Rectal smooth muscle tissue (tissue), 1 donor: ENCODE results near the gene SUV39H1.
"Not testable (repeated sequence)": the region's sequence is repeated elsewhere in the genome, so short reads cannot be mapped to it uniquely, and the experiment has no call there.

ENCODE experiments used
- H3K27ac ChIP-seq: one replicate; pipeline ENCODE4 v1.7.0; 2013; ENCODE audit warnings: low read depth, low read length, inconsistent platforms
- H3K27me3 ChIP-seq: one replicate; pipeline ENCODE4 v1.7.0; 2013; ENCODE audit warnings: low read length; ENCODE audit not compliant: control insufficient read depth, insufficient read depth
- H3K36me3 ChIP-seq: one replicate; pipeline ENCODE4 v1.7.0; 2013; ENCODE audit warnings: low read length; ENCODE audit not compliant: control insufficient read depth, insufficient read depth
- H3K4me1 ChIP-seq: one replicate; pipeline ENCODE4 v1.7.0; 2013; ENCODE audit warnings: low read length; ENCODE audit not compliant: control insufficient read depth, insufficient read depth
- H3K4me3 ChIP-seq: one replicate; pipeline ENCODE4 v1.7.0; 2013; ENCODE audit warnings: low read length
- H3K9ac ChIP-seq: one replicate; pipeline ENCODE4 v1.7.0; 2013; ENCODE audit warnings: low read length

Gene SUV39H1

DNA sequence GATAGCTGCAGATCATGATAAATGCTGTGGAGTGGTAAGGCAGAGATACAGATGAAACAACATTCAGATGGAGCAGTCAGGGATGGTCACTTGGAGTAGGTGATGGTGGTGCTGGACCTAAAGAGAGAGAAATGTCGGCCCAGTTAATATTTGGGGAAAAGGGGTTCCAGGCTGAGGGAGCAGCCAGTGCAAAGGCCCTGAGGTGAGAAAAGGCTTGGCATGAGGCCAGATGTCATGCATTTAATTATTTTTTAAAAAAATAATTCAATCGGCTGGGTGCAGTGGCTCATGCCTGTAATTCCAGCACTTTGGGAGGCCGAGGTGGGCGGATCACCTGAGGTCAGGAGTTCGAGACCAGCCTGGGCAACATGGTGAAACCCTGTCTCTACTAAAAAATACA, 4.8 kb upstream of the SUV39H1 start:
- H3K27me3 ChIP-seq, H3K4me1 ChIP-seq, H3K27ac ChIP-seq, H3K9ac ChIP-seq, H3K36me3 ChIP-seq, H3K4me3 ChIP-seq: not testable (repeated sequence)

DNA sequence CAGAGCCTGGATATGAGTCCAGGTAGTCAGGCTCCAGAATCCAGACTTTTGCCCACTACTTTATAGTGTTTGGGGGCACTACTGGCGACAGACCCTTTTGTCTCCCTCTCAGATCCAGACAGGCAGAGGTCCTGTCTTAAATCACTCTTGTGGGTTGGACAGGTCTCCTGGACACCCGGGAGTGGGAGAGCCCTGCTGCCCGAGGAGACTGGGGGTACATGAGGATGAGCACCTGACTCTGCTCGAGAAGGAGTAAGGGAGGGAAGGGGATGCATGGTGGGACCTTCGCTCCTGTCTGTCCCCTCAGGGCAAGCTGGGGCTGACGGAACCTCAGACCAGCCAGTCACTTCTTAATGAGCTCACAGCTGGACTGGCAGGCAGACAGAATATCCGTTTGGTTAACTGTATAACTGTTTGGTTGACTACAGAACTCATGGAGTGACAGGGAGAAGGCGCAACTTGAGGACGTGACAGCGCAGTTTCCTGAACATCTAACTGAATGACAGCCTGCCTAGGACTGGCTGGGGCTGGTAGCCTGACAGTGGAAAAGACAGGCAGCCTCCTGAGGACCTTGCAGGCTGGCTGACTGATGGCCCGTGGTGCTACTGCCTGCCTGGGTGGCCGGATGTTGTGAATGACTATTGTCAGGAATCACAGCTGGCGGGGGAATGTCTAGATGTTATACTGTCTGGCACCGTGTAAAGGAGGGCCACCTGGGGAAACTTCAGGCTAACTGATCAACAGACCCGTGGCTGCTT, 1.6 kb upstream of the SUV39H1 start:
- no peak overlapping the region for H3K9ac ChIP-seq
- H3K27ac ChIP-seq, result no peak overlapping the region
- peaks cover 2% of the 10 kb centered on the region for H3K27me3 ChIP-seq
- no peak overlapping the region for H3K4me3 ChIP-seq
- no peaks in the 10 kb centered on the region for H3K36me3 ChIP-seq
- H3K4me1 ChIP-seq, result peaks cover 3% of the 10 kb centered on the region

DNA sequence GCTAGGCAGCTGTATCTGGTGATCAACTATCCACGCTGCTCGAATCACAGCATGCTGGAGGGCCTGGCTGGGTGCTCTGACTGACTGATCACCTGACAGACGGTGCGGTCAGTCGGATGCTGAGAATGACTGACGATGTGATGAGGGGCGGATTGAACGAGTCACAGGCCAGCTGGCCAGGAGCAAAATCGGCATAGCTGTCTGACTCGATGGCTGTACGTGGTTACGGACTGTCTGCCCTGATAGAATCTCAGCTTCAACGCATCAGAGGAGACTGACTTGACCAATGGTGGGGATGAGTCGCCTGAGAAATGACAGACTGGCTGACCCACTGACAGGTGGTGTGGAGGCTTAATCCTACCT, 1.0 kb upstream of the SUV39H1 start:
- Histone ChIP-seq H3K9ac (no peak overlapping the region), H3K27ac (peak overlapping the region; percentile 70), H3K4me3 (peak overlapping the region; percentile 85), H3K4me1 (peaks cover 3% of the 10 kb centered on the region), H3K27me3 (peaks cover 2% of the 10 kb centered on the region), H3K36me3 (peaks cover 2% of the 10 kb centered on the region)

DNA sequence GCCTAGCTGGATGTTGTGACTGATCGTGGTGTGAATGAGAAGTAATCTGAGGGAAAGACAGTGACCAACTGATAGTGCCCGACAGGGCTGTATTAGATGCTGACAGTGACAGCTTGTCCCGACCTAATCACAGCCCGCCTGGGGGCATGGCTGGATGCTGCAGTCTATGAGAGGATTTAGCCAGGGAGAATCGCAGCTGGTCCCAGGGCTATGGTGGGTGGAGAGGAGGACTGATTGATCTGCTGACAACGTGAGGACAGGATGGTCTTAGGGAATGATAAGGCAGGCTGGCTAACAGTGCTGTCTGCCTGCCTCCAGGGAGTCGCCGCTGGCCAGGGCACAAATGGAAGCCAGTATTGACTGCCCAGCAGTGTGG, 621 bp upstream of the SUV39H1 start:
- H3K4me3 ChIP-seq, result peak overlapping the region; percentile 85
- peaks cover 5% of the 10 kb centered on the region for H3K36me3 ChIP-seq
- H3K27ac ChIP-seq, result peak overlapping the region; percentile 70
- peaks cover 3% of the 10 kb centered on the region for H3K27me3 ChIP-seq
- peaks cover 3% of the 10 kb centered on the region for H3K4me1 ChIP-seq
- H3K9ac ChIP-seq, result peak overlapping the region; percentile 80

DNA sequence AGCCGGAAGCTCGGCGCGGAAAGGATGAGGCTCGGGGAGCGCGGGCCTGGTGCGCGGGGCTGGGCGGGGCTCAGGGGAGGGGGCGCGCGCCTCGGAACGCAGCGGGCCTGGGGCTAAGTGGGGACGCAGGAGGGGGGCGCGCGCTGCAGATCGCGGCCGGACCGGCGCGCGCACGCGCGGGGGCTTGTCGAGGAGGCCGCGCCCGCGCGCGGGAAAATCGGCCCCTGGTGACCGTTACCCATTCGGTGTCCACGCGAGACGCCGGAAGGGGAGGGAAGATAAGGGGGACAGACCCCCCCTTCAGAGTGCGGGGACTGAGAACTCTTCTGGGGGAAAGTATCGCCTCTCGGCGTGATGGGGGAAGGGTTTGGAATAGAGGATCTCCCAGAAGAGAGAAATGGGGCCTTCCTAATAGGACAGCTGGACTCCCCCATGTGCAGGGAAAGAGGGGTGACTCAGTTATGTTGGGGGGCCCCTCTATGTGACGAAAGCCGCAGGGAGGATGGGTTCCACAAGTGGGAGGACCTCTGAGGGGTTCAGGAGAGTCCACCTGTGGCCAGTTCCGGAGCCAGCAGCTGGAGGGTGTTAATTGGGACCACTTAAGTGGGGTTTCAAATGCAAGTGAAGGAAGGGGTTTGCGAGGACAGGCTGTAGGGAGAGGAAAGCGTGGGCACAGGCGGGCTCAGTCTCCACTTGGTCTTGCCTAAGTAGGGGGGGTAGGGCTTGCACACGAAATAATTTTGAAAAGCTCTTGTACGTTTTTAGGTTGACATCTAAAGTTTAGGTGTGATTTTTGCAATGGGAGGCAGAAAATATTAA, 584 bp downstream of the SUV39H1 start:
- Histone ChIP-seq H3K4me1 (peaks cover 3% of the 10 kb centered on the region), H3K27ac (no peak overlapping the region), H3K27me3 (peaks cover 3% of the 10 kb centered on the region), H3K36me3 (peaks cover 7% of the 10 kb centered on the region), H3K4me3 (peak overlapping the region; percentile 27), H3K9ac (no peak overlapping the region)

DNA sequence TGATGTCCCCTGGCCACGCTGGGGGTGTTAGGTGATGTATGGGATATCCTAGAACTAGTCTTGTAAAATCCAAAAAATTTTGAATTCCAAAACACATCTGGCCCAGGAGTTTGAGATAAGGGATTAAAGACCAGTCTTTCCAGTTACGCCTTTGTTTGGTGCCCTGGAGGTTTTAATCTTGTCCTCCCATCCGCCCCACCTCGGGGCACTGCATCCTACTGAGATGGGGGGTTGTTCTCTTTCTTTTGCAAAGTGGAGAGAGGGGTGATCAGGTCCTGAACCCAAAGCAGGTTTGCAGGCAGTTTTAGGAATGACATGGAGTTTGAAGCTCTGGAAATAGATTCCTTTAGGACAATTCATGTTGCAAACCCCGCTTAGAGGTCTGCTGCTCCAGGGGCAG, 1.8 kb downstream of the SUV39H1 start:
- Histone ChIP-seq H3K4me1 (peaks cover 3% of the 10 kb centered on the region), H3K27me3 (peaks cover 3% of the 10 kb centered on the region), H3K9ac (no peak overlapping the region), H3K4me3 (no peak overlapping the region), H3K36me3 (peaks cover 7% of the 10 kb centered on the region), H3K27ac (no peak overlapping the region)

DNA sequence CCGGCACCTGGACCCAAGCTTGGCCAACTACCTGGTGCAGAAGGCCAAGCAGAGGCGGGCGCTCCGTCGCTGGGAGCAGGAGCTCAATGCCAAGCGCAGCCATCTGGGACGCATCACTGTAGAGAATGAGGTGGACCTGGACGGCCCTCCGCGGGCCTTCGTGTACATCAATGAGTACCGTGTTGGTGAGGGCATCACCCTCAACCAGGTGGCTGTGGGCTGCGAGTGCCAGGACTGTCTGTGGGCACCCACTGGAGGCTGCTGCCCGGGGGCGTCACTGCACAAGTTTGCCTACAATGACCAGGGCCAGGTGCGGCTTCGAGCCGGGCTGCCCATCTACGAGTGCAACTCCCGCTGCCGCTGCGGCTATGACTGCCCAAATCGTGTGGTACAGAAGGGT, 3.7 kb downstream of the SUV39H1 start:
- H3K4me1 ChIP-seq, result peaks cover 3% of the 10 kb centered on the region
- H3K9ac ChIP-seq, result no peak overlapping the region
- H3K27ac ChIP-seq, result no peak overlapping the region
- peaks cover 3% of the 10 kb centered on the region for H3K27me3 ChIP-seq
- no peak overlapping the region for H3K4me3 ChIP-seq
- H3K36me3 ChIP-seq, result peaks cover 7% of the 10 kb centered on the region

DNA sequence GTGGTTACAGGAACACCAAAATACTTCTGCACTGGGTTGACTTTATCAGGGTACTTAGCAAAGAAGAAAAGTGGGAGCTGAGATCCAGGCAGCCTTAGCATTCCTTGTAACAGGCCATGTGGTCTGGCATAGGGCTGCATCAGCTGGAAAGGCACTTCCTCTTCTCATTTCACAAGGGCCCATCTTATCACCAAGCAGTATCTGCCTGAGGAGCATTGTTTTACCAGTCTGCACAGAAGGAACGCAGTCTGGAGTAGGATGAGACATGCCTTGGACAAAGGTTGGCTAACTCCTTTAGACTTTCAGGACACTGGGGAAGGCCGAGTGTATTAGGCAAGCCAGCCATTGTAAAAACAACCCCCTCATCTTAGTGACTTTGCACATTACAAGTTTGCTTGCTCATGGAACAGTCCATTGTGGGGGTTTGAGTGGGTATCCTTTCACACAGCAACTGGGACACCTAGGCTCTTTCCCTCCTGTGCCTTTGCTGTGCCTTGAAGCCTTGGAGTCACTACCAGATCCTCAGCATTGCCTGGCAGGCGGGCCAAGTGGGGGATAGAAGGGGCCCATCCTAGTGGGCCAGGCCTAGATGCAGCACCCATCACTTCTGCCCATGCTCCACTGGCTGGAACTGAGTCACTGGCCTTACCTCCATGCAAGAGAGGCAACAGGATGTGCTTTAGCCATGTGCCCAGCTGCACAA, 4.6 kb downstream of the SUV39H1 start:
- no peak overlapping the region for H3K9ac ChIP-seq
- H3K4me3 ChIP-seq, result no peak overlapping the region
- H3K27me3 ChIP-seq, result peaks cover 3% of the 10 kb centered on the region
- H3K27ac ChIP-seq, result no peak overlapping the region
- no peaks in the 10 kb centered on the region for H3K4me1 ChIP-seq
- H3K36me3 ChIP-seq, result peaks cover 7% of the 10 kb centered on the region

DNA sequence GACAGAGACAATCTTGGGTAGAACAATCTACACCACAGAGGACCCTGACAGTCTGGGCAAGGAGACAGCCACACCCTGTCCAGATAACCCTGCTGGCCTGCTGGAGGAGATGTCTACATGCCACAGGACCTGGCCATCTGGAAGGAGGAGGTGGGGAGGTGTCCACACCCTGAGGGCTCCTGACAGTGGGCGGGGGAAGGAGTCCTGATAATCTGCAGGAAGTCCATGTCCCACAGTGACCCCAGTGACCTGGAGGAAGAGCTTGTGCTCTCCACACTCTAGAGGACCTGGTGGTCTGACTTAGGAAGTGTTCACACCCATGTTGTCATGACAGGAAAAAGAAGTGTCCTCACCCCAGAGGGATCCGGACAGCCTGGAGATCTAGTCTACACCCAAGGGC, 5.5 kb downstream of the SUV39H1 start:
- Histone ChIP-seq H3K27me3 (peaks cover 3% of the 10 kb centered on the region), H3K36me3 (peaks cover 7% of the 10 kb centered on the region), H3K4me3 (no peak overlapping the region), H3K4me1 (no peaks in the 10 kb centered on the region), H3K27ac (no peak overlapping the region), H3K9ac (no peak overlapping the region)

DNA sequence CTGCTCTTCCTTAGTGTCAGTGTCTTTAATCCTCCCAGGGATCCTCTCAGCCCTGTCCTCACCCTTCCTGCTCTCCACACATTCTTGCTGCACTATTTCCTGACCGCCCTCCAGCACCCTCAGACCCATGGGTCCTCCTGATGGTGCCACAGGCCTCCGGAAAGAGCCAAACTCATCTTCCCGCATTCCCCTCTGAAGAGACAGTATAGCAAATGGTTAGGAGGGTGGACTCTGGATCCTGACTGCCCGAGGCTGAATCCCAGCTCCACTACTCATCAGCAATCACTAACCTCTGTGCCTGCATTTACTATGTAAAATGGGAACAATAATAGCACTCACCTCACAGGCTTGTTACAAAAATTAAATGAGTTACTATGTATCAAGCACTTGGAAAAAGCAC, 6.2 kb downstream of the SUV39H1 start:
- H3K9ac ChIP-seq, result no peak overlapping the region
- peaks cover 3% of the 10 kb centered on the region for H3K27me3 ChIP-seq
- no peak overlapping the region for H3K4me3 ChIP-seq
- H3K36me3 ChIP-seq, result peaks cover 7% of the 10 kb centered on the region
- H3K27ac ChIP-seq, result no peak overlapping the region
- no peaks in the 10 kb centered on the region for H3K4me1 ChIP-seq

DNA sequence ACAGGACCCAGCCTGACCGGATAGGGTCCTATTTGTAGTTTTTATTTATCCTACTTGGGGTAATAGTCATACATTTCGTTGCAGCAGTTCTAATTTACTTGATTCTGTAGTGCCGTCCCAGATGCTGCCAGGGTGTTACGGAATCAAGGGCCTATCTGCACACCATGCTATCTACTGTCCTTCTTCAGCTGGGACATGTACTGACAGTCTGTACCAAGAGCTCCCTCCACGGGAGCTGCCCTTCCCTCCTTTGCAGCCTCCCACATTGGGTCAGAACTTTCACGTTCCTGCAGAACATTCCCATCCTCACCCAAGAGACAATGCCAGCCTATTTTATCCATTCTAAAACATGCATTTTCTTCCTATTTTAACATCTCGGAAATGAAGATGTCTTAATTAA, 6.7 kb downstream of the SUV39H1 start:
- Histone ChIP-seq H3K9ac (no peak overlapping the region), H3K4me3 (no peak overlapping the region), H3K4me1 (no peaks in the 10 kb centered on the region), H3K27ac (no peak overlapping the region), H3K27me3 (peaks cover 3% of the 10 kb centered on the region), H3K36me3 (peaks cover 7% of the 10 kb centered on the region)

DNA sequence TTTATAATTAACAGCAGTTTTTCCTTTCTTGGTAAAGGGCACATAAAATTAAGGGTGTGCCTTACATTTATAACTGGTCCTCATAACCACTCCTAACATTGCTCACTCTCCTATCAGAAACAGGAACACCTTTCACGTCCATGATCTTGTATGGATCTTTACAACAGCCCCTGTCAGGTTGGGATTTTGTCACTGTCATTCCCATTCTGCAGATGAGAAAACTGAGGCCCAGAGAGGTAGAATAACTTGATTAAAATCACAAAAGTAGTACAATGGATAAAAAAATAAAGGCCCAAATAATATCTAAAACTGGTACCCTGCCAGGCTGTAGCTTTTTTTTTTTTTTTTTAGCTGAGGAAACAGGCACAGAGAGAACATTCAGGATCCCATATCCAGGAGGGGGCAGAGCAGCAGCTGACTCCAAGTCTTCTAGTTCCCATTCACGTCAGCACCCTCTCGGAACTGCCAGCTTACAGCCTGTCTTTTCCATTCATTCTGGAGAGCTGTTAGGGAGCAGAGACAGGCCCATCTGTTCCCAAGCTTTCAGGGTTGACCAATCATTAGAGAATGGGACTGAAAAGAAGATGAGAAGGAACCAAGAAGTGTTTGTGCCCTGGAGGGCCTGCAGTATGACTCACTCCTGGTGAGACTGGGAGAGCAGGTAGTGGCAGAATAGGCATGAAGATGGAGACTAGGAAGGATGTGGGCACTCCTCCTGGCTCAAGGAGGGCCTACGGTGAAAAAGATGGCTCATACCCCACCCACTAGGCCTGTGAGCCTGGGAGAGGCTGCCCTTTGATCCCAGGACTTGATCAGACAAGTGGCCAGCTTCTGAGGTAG, 7.3 kb downstream of the SUV39H1 start:
- H3K27ac ChIP-seq, result no peak overlapping the region
- H3K4me1 ChIP-seq, result no peaks in the 10 kb centered on the region
- H3K36me3 ChIP-seq, result peaks cover 7% of the 10 kb centered on the region
- peaks cover 3% of the 10 kb centered on the region for H3K27me3 ChIP-seq
- no peak overlapping the region for H3K9ac ChIP-seq
- H3K4me3 ChIP-seq, result no peak overlapping the region
